GM19351 (cell line): Measurements from ENCODE around the gene CTCFL.

Source experiments
- ATAC-seq: cut with Tn5 transposase; IDR thresholded peaks from one replicate; pipeline ENCODE4 v1.9.1; 2021; ENCODE audit warnings: mild to moderate bottlenecking, moderate library complexity; ENCODE audit not compliant: unreplicated experiment

CTCFL gene

DNA sequence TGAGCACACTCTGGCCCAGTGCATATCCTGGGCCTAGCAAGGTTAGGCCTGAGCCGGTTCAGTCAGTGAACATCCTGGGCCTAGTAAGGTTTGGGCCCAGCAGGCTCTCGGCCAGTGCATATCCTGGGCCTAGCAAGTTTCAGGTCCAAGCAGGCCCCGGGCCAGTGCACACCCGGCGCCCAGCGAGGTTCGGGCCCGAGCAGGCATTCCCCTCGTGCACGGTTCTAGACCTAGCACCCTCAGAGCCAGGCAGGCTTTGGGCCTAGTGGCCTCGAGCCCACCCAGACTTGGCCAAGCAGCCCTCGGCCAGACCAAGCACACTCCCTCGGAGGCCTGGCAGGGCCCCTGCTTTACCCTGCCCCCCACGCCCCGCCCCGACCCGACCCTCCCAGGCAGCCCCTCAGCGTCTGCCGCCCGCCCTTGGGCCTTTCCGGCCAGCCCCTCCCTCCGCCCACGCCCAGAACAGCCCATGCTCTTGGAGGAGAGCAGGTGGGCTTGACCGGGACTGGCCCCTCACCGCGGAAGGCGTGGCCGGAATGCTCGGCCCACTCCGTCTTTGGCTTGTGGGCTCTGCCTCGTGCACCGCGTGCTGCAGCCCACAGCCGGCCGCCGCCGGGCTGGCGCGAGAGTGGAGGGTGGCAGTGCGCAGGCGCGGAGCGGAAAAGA lies at the start of gene CTCFL:
Gene CTCFL (minus strand): TSS at position 630 of the 666 bp plus-strand sequence. CDS start 935 bp downstream, outside the sequence.
- no peak for ATAC-seq

DNA sequence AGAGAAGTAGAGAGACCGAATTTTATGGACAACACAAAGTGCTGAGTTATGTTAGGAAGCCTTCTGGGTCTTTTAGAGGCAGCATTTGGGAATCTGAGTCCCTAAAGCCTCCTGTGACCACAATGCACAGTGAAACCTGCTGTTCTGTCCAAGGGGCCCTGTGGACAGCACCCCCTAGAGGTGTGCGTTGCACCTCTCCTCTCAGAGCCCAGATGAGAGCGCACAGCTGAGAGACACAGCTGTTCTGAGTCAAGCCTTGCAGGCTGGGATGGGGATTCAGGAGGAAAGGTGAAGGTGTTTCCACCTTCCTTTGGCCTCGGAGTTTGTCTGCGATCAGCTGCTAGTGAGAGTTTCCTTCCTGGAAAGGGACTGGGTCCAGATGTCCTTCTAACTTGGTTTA lies 49.0 kb upstream of the CTCFL start:
- no peak for ATAC-seq

DNA sequence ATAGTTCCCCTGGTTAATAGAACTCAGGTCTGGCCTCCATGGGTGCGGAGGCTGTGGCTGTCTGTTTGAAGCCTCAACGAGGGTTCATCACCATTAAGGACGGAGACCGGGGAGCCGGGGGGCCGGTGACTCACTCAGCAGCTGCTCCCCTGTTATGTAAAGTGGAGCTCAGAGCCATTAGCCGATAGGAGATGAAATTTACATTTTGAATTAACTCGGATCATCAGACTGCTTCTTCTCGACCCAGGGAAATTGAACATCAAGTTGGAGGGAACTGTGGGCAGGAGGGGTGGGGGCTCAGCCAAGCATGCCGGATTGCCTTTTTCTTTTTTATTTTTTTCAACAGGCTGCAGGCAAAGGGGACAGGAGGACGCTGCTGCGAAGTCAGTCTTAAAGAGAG lies 48.3 kb upstream of the CTCFL start:
- no peak for ATAC-seq

DNA sequence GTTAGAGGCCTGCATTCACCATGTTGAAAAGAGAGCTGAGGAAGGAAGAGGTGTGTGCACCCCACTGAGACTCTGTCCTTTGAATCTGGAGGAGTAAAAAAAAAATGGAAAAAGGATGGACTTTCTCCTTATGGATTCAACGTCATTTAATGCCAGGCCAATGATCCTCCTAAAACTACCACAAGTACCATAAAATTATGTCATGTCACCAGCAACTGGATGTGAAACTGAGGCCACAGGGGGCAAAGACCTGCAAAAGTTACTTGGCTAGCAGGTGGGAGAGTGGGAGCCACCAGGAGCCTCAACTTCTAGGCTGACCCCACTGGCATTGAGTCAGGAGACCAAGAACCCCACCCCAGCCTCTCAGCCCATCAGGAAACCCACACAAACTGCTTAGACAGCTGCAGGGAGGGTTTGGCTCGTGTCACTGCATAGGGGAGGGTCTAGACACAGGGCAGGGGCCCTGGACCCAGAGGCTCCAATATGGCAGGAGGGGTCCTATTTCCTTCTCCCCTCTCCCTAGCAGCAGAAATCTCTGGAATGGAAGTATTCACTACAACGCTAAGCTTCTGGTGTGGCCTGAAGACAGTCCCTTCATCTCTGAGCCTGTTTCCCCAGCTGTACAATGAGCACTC lies 47.0 kb upstream of the CTCFL start:
- ATAC-seq = no peak

DNA sequence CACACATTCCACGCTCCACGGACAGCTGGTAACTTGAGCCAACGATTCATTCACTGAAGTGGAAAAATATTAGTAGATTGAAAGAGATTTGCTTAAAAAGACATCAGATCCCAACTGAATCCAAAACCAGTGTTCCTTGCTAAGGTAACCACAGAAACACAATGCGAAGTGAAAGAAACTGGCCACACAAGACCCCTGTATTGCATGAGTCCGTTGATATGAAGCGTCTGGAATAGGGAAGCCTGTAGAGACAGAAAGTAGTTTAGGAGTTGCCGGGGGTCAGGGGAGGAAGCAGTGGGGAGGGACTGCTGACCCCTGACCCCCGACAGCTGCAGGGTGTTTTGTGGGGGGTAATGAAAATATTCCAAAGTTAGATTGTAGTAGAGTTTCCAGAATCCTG lies 46.0 kb upstream of the CTCFL start:
- ATAC-seq = no peak

- ATAC-seq = no peak
Observed at GRCh38 chr20:57570145-57570850, 45.4 kb upstream of the CTCFL start.

- no peak for ATAC-seq
Observed at GRCh38 chr20:57568960-57569359, 44.0 kb upstream of the CTCFL start.

GRCh38 chr20:57568088-57568896 lies 43.4 kb upstream of the CTCFL start:
- no peak for ATAC-seq

GRCh38 chr20:57567471-57568079 lies 42.6 kb upstream of the CTCFL start:
- no peak for ATAC-seq

- ATAC-seq = no peak
Observed at GRCh38 chr20:57566803-57567459, 42.0 kb upstream of the CTCFL start.

DNA sequence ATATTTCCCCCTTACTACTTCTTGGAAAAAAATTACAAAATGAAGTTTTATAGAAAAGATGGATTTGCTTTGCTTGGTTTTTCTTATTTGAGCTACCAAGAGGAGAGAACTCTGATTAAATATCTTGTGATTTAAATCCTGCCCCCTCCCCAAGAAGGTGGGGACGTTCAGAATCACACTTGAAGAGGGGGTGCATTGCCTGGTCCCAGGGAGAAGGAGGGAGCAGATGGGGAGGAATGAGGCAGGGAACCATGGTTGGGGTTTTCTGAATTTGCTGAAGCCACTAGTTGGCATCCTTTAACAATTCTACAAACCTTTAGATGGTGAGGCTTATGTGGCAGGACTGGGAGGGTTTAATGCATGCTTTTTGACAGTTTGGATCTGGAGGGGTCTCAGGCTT lies 41.5 kb upstream of the CTCFL start:
- no peak for ATAC-seq

GRCh38 chr20:57564951-57565642 lies 40.2 kb upstream of the CTCFL start:
- no peak for ATAC-seq

- no peak for ATAC-seq
Observed at GRCh38 chr20:57564180-57564802, 39.4 kb upstream of the CTCFL start.

GRCh38 chr20:57563522-57563921 lies 38.6 kb upstream of the CTCFL start:
- no peak for ATAC-seq

- no peak for ATAC-seq
Observed at GRCh38 chr20:57562541-57563465, 37.9 kb upstream of the CTCFL start.

GRCh38 chr20:57561356-57562279 lies 36.7 kb upstream of the CTCFL start:
- ATAC-seq = no peak
